Type B pancreatic cell (in vitro differentiated cells): ENCODE measurements around the gene MGAT4C. TPM values are rescaled to one million over a fixed set of nuclear protein-coding genes. Genes with fewer than 3 reads are reported as not detected.

ENCODE experiments used
- DNase-seq: peaks from one replicate; pipeline ENCODE4 v3.0.0; 2021; ENCODE audit warnings: mixed read lengths; ENCODE audit not compliant: unreplicated experiment; ENCODE audit errors: extremely low spot score
- H3K27ac Mint-ChIP-seq: 2 replicates; pipeline ENCODE4 v1.8.0; 2021; ENCODE audit warnings: mild to moderate bottlenecking, mixed read lengths
- H3K27me3 Mint-ChIP-seq: 2 replicates; pipeline ENCODE4 v1.8.0; 2021; ENCODE audit warnings: mixed read lengths
- H3K36me3 Mint-ChIP-seq: 2 replicates; pipeline ENCODE4 v1.8.0; 2021; ENCODE audit warnings: mixed read lengths
- H3K4me1 Mint-ChIP-seq: one replicate; pipeline ENCODE4 v1.8.0; 2021; ENCODE audit warnings: mixed read lengths; ENCODE audit not compliant: unreplicated experiment
- H3K4me3 Mint-ChIP-seq: 2 replicates; pipeline ENCODE4 v1.8.0; 2021; ENCODE audit warnings: mild to moderate bottlenecking, mixed read lengths
- H3K9me3 Mint-ChIP-seq: 2 replicates; pipeline ENCODE4 v1.8.0; 2021; ENCODE audit warnings: mixed read lengths
- total RNA-seq: library from RNA; stranded (reverse); gene quantifications from 2 replicates; pipeline ENCODE4 v1.2.1, GENCODE V29; 2021; ENCODE audit warnings: low replicate concordance
- TF ChIP-seq, protein P1 (sequence below): fragments of 200-600 bp; sonication (generic); conservative IDR thresholded peaks from 2 replicates; pipeline ENCODE4 v1.5.0; 2021; ENCODE audit warnings: antibody characterized with exemption, mild to moderate bottlenecking

The MGAT4C gene
- total RNA-seq, 1 donor from 2014 or later = 8.0 TPM

DNA sequence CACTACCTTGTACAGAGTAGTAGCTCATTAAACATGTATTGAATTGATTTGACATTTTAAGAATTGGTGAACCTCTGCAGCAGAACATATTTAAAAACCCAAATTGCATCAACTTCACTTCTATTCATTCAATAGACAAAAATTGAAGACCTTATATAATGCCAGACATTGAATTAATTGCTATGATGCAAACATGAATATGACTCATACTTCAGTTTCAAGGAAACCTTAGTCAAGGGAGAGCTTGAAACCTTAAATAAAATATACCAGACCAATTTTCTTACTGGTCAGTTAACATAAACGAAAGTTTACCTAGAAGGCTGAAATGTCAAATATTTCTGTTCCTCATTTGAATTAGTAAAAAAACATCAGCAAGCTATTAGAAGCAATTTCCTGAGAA is 5.0 kb upstream of the MGAT4C start:
- peaks cover 5% of the 10 kb centered on the region for H3K4me1 Mint-ChIP-seq

DNA sequence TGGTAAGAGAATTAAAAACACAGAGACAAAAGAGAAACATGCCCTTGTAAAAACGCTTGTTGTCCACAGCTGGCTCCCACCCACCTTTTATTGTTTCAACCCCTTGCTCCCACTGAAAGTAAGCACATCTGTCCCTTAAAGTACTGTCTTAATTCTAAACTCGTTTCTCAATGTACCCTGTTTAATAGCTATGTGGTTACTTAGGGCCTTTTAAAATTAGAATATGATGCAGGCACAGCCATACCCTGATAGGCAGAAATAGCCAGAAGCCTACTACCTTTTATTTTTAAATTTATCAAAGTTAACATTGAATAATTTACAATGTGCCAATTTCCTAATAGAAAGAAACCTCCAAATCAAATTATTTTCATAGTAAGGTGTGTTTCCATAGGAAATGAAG is 4.0 kb upstream of the MGAT4C start:
- H3K27ac Mint-ChIP-seq = no peak overlapping the region
- H3K9me3 Mint-ChIP-seq = no peaks in the 10 kb centered on the region

More for the DNA sequence above, 5.0 kb upstream of the MGAT4C start:
- H3K27me3 Mint-ChIP-seq = no peaks in the 10 kb centered on the region
- no peaks in the 10 kb centered on the region for H3K36me3 Mint-ChIP-seq
- no peak for DNase-seq
- TF ChIP-seq, protein P1, sequence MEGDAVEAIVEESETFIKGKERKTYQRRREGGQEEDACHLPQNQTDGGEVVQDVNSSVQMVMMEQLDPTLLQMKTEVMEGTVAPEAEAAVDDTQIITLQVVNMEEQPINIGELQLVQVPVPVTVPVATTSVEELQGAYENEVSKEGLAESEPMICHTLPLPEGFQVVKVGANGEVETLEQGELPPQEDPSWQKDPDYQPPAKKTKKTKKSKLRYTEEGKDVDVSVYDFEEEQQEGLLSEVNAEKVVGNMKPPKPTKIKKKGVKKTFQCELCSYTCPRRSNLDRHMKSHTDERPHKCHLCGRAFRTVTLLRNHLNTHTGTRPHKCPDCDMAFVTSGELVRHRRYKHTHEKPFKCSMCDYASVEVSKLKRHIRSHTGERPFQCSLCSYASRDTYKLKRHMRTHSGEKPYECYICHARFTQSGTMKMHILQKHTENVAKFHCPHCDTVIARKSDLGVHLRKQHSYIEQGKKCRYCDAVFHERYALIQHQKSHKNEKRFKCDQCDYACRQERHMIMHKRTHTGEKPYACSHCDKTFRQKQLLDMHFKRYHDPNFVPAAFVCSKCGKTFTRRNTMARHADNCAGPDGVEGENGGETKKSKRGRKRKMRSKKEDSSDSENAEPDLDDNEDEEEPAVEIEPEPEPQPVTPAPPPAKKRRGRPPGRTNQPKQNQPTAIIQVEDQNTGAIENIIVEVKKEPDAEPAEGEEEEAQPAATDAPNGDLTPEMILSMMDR = no peak
- H3K4me3 Mint-ChIP-seq = no peak overlapping the region
- peaks cover 4% of the 10 kb centered on the region for H3K9me3 Mint-ChIP-seq
- no peak overlapping the region for H3K27ac Mint-ChIP-seq

DNA sequence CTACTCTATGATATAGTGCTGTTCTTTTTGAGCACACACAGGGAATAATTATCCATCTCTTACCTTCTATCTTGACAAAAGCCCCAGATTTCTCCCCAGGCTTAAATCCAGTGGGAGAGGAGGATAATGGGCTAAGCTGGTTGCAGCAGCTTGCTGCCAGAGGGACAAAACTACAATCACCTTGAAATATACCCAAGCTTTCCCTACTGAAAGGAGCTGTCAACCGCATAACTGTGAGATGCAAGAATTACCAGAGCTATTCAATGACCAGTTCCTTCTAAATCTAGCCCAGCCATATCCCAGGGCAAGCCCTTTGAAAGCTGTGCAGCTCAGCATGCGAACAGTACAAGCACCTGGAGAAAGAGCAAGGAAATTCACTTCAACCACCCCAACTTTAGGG is 943 bp upstream of the MGAT4C start:
- Mint-ChIP-seq H3K27ac (no peak overlapping the region), H3K4me1 (peaks cover 13% of the 10 kb centered on the region)
- TF ChIP-seq, protein P1 = no peak

More for the DNA sequence above, 4.0 kb upstream of the MGAT4C start:
- Mint-ChIP-seq H3K36me3 (no peaks in the 10 kb centered on the region), H3K4me1 (peaks cover 8% of the 10 kb centered on the region), H3K4me3 (no peak overlapping the region), H3K27me3 (no peaks in the 10 kb centered on the region)
- TF ChIP-seq, protein P1 = no peak
- DNase-seq = no peak

DNA sequence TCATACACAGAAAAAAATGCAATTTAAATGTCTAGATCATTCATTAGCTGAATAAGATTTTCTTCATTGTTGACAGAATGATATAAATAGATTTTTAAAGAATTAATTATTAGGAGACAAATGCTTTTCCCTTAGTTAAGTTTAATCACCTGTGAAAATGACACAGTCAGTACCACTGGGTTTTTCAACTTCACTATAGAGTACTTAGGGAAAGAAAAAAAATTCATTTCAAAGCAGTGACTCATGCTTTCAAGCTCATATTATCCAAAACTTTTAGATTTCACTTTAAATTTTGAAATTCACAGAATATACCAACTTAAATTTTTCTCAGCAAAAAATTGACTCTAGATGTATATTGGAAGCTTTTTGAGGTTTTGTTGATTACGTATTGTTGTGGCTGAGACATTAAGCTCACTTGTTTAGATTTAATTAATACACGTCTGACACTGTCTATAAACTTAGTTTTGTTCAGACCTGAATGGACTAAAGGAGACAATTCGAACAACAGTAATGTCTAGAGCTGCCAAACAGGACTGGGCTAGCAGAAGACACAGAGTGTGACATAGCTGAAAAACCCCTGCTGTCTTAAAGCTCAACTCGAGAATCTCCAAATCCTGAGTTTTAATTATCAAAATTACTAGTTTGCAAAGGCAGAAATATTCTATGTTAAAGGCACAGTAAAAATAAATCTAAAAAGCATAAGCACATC is 1.6 kb downstream of the MGAT4C start:
- Mint-ChIP-seq H3K9me3 (no peaks in the 10 kb centered on the region), H3K36me3 (no peaks in the 10 kb centered on the region), H3K4me1 (peaks cover 13% of the 10 kb centered on the region), H3K27ac (no peak overlapping the region), H3K27me3 (no peaks in the 10 kb centered on the region), H3K4me3 (peak overlapping the region; percentile 84)
- TF ChIP-seq, protein P1 = no peak
- no peak for DNase-seq

More for the DNA sequence above, 943 bp upstream of the MGAT4C start:
- no peak for DNase-seq
- no peaks in the 10 kb centered on the region for H3K27me3 Mint-ChIP-seq
- H3K9me3 Mint-ChIP-seq = no peaks in the 10 kb centered on the region
- H3K4me3 Mint-ChIP-seq = no peak overlapping the region
- no peaks in the 10 kb centered on the region for H3K36me3 Mint-ChIP-seq

DNA sequence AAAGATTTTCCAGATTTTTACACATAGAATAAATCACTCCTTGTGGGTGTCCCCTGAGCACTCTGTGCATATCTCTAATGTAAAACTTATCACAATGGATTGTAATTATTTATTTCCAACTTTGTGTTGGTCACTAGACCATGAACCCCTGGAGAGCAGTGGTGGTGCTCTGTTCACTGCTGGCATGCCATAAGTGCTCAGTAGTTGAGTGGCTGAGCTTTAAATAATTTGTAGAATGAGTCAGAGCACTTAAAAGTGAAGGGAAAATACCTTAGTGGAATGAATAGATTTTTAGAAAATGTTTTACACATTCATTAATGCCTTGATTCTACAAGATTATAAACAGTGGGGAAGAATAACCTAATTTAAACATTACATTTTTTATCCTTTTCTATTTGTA is 6.3 kb downstream of the MGAT4C start:
- peaks cover 2% of the 10 kb centered on the region for H3K4me1 Mint-ChIP-seq
- no peak overlapping the region for H3K27ac Mint-ChIP-seq
- TF ChIP-seq, protein P1 = no peak
- H3K9me3 Mint-ChIP-seq = no peaks in the 10 kb centered on the region
- DNase-seq = no peak
- H3K27me3 Mint-ChIP-seq = no peaks in the 10 kb centered on the region
- no peaks in the 10 kb centered on the region for H3K36me3 Mint-ChIP-seq
- no peak overlapping the region for H3K4me3 Mint-ChIP-seq
